Vagina (tissue), 2 donors: ENCODE data around the gene ANKRD39.

Experiments
- CTCF ChIP-seq, 3 experiments: fragments of 450-650 bp in 2 of 3; fragments of 200-600 bp in 1 of 3; sonication (generic) in 1 of 3; IDR thresholded peaks; one replicate each; pipeline ENCODE4 v1.5.1; 2017 to 2019; ENCODE audit warnings: antibody characterized with exemption in 3 of 3, mild to moderate bottlenecking in 2 of 3, moderate library complexity in 2 of 3
- POLR2A ChIP-seq, 2 donors: fragments of 450-650 bp; IDR thresholded peaks; one replicate each; pipeline ENCODE4 v1.6.1; 2017; ENCODE audit warnings: antibody characterized with exemption in 2 of 2, mild to moderate bottlenecking in 2 of 2, moderate library complexity in 2 of 2

DNA sequence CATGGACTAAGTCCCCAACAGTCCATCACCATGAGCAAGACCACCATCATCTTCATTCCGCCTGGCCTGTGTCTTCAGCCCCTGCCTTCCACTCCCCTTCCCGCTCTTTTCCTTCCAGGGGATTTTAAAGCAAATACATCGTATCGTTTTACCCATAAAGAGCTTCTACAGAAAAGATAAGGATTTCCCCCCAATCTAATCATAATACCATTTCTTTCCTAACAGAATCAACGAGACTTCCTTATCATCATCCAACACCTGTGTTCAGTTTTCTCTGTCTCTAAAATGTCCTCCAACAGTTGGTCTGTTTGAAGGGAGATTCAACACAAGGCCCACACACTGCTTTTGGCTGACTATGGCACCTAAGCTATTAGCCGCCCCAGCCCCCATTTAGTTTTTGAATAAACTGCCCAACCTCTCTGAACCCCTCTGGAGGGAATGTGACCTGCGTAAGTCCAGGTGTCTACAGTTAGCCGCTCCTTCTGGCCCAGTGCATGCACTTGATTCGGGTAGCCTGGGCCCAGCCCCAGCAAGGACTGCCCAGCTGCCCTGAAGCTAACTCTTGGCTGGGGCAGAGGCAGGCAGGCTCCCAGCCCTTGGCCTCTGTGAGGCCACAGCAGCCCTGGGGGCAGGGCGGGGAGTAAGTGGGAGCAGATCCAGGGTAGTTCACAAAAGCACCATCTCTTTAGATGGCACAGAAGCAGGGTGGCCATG is 37.4 kb upstream of the ANKRD39 start:
- no peak for TF ChIP-seq CTCF (IDR thresholded peaks at IDR 0.05)
- no peak for TF ChIP-seq POLR2A (IDR thresholded peaks at IDR 0.05)
